GM19468 (cell line): ENCODE measurements around the gene OTUD6A.
"Not testable (repeated sequence)": the region's sequence is repeated elsewhere in the genome, so short reads cannot be mapped to it uniquely, and the experiment has no call there.

Source experiments
- ATAC-seq: cut with Tn5 transposase; IDR thresholded peaks from one replicate; pipeline ENCODE4 v1.9.1; 2021; ENCODE audit warnings: mild to moderate bottlenecking, moderate library complexity, moderate number of reproducible peaks; ENCODE audit not compliant: unreplicated experiment; ENCODE audit errors: extremely low read depth

The OTUD6A gene

GRCh38 chrX:70044541-70045245, 17.6 kb upstream of the OTUD6A start:
- ATAC-seq, result no peak

GRCh38 chrX:70046978-70047377, 15.3 kb upstream of the OTUD6A start:
- no peak for ATAC-seq

GRCh38 chrX:70049406-70049805, 12.9 kb upstream of the OTUD6A start:
- no peak for ATAC-seq

GRCh38 chrX:70049925-70050324, 12.3 kb upstream of the OTUD6A start, which contains the start of gene AWAT2:
Gene AWAT2, minus strand, starts transcription at chrX:70049938. Its CDS starts 6 bp downstream, at chrX:70049932.
- no peak for ATAC-seq

GRCh38 chrX:70052895-70053615, 9.2 kb upstream of the OTUD6A start:
- no peak for ATAC-seq

- no peak for ATAC-seq
Observed at GRCh38 chrX:70054391-70054790, 7.9 kb upstream of the OTUD6A start.

- no peak for ATAC-seq
Observed at GRCh38 chrX:70062961-70063550, 799 bp downstream of the OTUD6A start.

- ATAC-seq, result no peak
Observed at GRCh38 chrX:70066646-70067045, 4.4 kb downstream of the OTUD6A start.

- ATAC-seq, result no peak
Observed at GRCh38 chrX:70079297-70079696, 17.0 kb downstream of the OTUD6A start.

GRCh38 chrX:70079870-70080269, 17.6 kb downstream of the OTUD6A start:
- ATAC-seq, result no peak

- ATAC-seq, result no peak
Observed at GRCh38 chrX:70082723-70083122, 20.5 kb downstream of the OTUD6A start.

- ATAC-seq, result no peak
Observed at GRCh38 chrX:70084592-70085240, 22.5 kb downstream of the OTUD6A start.

- ATAC-seq, result no peak
Observed at GRCh38 chrX:70087857-70088630, 25.8 kb downstream of the OTUD6A start.

GRCh38 chrX:70088751-70089150, 26.5 kb downstream of the OTUD6A start:
- no peak for ATAC-seq

GRCh38 chrX:70089604-70090297, 27.5 kb downstream of the OTUD6A start:
- ATAC-seq, result no peak

- ATAC-seq, result no peak
Observed at GRCh38 chrX:70092247-70092646, 30.0 kb downstream of the OTUD6A start.

- ATAC-seq, result no peak
Observed at GRCh38 chrX:70096052-70096451, 33.8 kb downstream of the OTUD6A start.

- ATAC-seq, result no peak
Observed at GRCh38 chrX:70105229-70105628, 43.0 kb downstream of the OTUD6A start.

- ATAC-seq, result not testable (repeated sequence)
Observed at GRCh38 chrX:70111436-70112026, 49.3 kb downstream of the OTUD6A start.
